H1 (cell line): Measurements from ENCODE around the gene ABCF2. TPM values are rescaled to one million over a fixed set of nuclear protein-coding genes. Genes with fewer than 3 reads are reported as not detected.

Source experiments
- CTCF ChIA-PET: fragments of 300-600 bp; sonication (Branson Sonifier 250); formaldehyde crosslinking; loops from one replicate; lab custom pipeline; 2021; ENCODE audit not compliant: partially characterized antibody; lab: Charles Lee
- POLR2A ChIA-PET: fragments of 300-600 bp; sonication (Branson Sonifier 250); formaldehyde crosslinking; loops from one replicate; lab custom pipeline; 2021; ENCODE audit warnings: inconsistent platforms; ENCODE audit not compliant: partially characterized antibody; lab: Charles Lee
- DNase-seq, 2 experiments: peaks; one replicate each; pipeline versions ENCODE4 v3.0.0 to v3.0.0-alpha.2; 2010 to 2022; ENCODE audit warnings: low spot score in 2 of 2, low read depth in 1 of 2, mixed read lengths in 1 of 2
- FAIRE-seq: peaks from 2 replicates; lab custom pipeline; 2011; peaks lifted over from hg19 to GRCh38; lab: Jason Lieb, UNC
- H2AFZ ChIP-seq: 2 replicates; pipeline ENCODE4 v1.8.1; 2012; ENCODE audit warnings: low read length, inconsistent platforms
- H2AK5ac ChIP-seq: 2 replicates; pipeline ENCODE4 v1.6.1; 2013; ENCODE audit warnings: low read depth, low read length
- H2BK120ac ChIP-seq: replicated peaks from 2 replicates; pipeline ENCODE3; 2013; ENCODE audit warnings: low read depth, low read length, inconsistent platforms
- H2BK12ac ChIP-seq: 2 replicates; pipeline ENCODE4 v1.6.1; 2013; ENCODE audit warnings: low read depth, low read length
- H2BK15ac ChIP-seq: 2 replicates; pipeline ENCODE4 v1.6.1; 2013; ENCODE audit warnings: low read length
- H2BK20ac ChIP-seq: 2 replicates; pipeline ENCODE4 v1.6.1; 2013; ENCODE audit warnings: low read length
- H2BK5ac ChIP-seq: 2 replicates; pipeline ENCODE4 v1.6.1; 2013; ENCODE audit warnings: low read depth, low read length
- H3K14ac ChIP-seq: 2 replicates; pipeline ENCODE4 v1.6.1; 2013; ENCODE audit warnings: inconsistent platforms; ENCODE audit not compliant: insufficient read length
- H3K18ac ChIP-seq: 2 replicates; pipeline ENCODE4 v1.6.1; 2013; ENCODE audit warnings: low read length; ENCODE audit errors: extremely low read depth
- H3K23ac ChIP-seq: 2 replicates; pipeline ENCODE4 v1.6.1; 2013; ENCODE audit warnings: inconsistent platforms; ENCODE audit not compliant: insufficient read length
- H3K23me2 ChIP-seq: 2 replicates; pipeline ENCODE4 v1.6.1; 2013; ENCODE audit warnings: low read depth, low read length
- H3K27ac ChIP-seq: 2 replicates; pipeline ENCODE4 v1.6.1; 2011; ENCODE audit warnings: low read depth, low read length, inconsistent platforms
- H3K27me3 ChIP-seq, 4 experiments: replicated peaks in 1 of 4; 1 replicate in 1 of 4; 2 replicates in 3 of 4; pipeline versions ENCODE4 v1.6.1 to v1.8.1; 2011 to 2013; ENCODE audit warnings: low read length in 3 of 4, mild to moderate bottlenecking in 3 of 4, inconsistent platforms in 2 of 4, mixed read lengths in 2 of 4, moderate library complexity in 1 of 4; ENCODE audit not compliant: control insufficient read depth in 3 of 4, insufficient read depth in 3 of 4; ENCODE audit errors: extremely low read depth in 1 of 4
- H3K36me3 ChIP-seq, 4 experiments: 2 replicates each; pipeline versions ENCODE4 v1.6.1 to v1.8.1; 2011 to 2013; ENCODE audit warnings: mild to moderate bottlenecking in 4 of 4, low read length in 3 of 4, moderate library complexity in 2 of 4, control low read depth in 1 of 4, inconsistent platforms in 1 of 4; ENCODE audit not compliant: insufficient read depth in 4 of 4, control insufficient read depth in 2 of 4
- H3K4ac ChIP-seq: replicated peaks from 2 replicates; pipeline ENCODE3; 2013; ENCODE audit warnings: low read length, low read depth, mixed read lengths, inconsistent platforms; ENCODE audit not compliant: insufficient read length
- H3K4me1 ChIP-seq, 4 experiments: replicated peaks in 1 of 4; 1 replicate in 1 of 4; 2 replicates in 3 of 4; pipeline versions ENCODE4 v1.6.1 to v1.8.1; 2011 to 2013; ENCODE audit warnings: low read length in 3 of 4, inconsistent platforms in 2 of 4, mixed read lengths in 1 of 4; ENCODE audit not compliant: insufficient read depth in 4 of 4, control insufficient read depth in 3 of 4
- H3K4me2 ChIP-seq, 2 experiments: 2 replicates each; pipeline versions ENCODE4 v1.6.1 to v1.8.1; 2011 to 2013; ENCODE audit warnings: low read depth in 2 of 2, low read length in 2 of 2, control low read depth in 1 of 2, inconsistent platforms in 1 of 2, mild to moderate bottlenecking in 1 of 2; ENCODE audit not compliant: insufficient read depth in 1 of 2
- H3K4me3 ChIP-seq, 4 experiments: fragments of 200-600, 300-600 bp in 1 of 4; sonication (generic), shearing (Covaris generic), sonication (Bioruptor Twin) in 1 of 4; 2 replicates each; pipeline versions ENCODE4 v1.5.1 to v1.8.1; 2011 to 2016; ENCODE audit warnings: low read length in 4 of 4, low read depth in 3 of 4, control low read depth in 2 of 4, inconsistent platforms in 2 of 4, mild to moderate bottlenecking in 2 of 4, mixed read lengths in 1 of 4, moderate library complexity in 1 of 4; ENCODE audit not compliant: insufficient read depth in 2 of 4; ENCODE audit errors: extremely low read depth in 1 of 4
- H3K56ac ChIP-seq: replicated peaks from 2 replicates; pipeline ENCODE3; 2013; ENCODE audit warnings: low read depth, mild to moderate bottlenecking, mixed read lengths, low read length, inconsistent platforms; ENCODE audit not compliant: insufficient read length
- H3K79me1 ChIP-seq: 2 replicates; pipeline ENCODE4 v1.6.1; 2013; ENCODE audit warnings: low read depth, low read length, control low read depth
- H3K79me2 ChIP-seq, 2 experiments: 2 replicates each; pipeline versions ENCODE4 v1.6.1 to v1.8.1; 2012 to 2013; ENCODE audit warnings: low read length in 2 of 2, mild to moderate bottlenecking in 2 of 2, inconsistent platforms in 1 of 2; ENCODE audit not compliant: insufficient read depth in 2 of 2, control insufficient read depth in 1 of 2
- H3K9ac ChIP-seq, 4 experiments: replicated peaks in 1 of 4; 1 replicate in 1 of 4; 2 replicates in 3 of 4; pipeline versions ENCODE4 v1.6.1 to v1.8.1; 2011 to 2013; ENCODE audit warnings: low read depth in 3 of 4, low read length in 3 of 4, control low read depth in 2 of 4, mild to moderate bottlenecking in 2 of 4, moderate library complexity in 2 of 4, inconsistent platforms in 1 of 4; ENCODE audit errors: extremely low read depth in 1 of 4
- H3K9me3 ChIP-seq, 2 experiments: 2 replicates each; pipeline versions ENCODE4 v1.6.1 to v1.8.1; 2012 to 2013; ENCODE audit warnings: mild to moderate bottlenecking in 2 of 2, moderate library complexity in 2 of 2, control low read depth in 1 of 2, inconsistent platforms in 1 of 2, low read depth in 1 of 2, low read length in 1 of 2, mixed read lengths in 1 of 2; ENCODE audit not compliant: insufficient read depth in 2 of 2
- H4K20me1 ChIP-seq, 2 experiments: replicated peaks in 1 of 2; 2 replicates each; pipeline versions ENCODE3 to v1.8.1; 2011 to 2013; ENCODE audit warnings: inconsistent platforms in 2 of 2, low read length in 2 of 2, mild to moderate bottlenecking in 1 of 2; ENCODE audit not compliant: insufficient read depth in 2 of 2, control insufficient read depth in 1 of 2
- H4K5ac ChIP-seq: 2 replicates; pipeline ENCODE4 v1.6.1; 2013; ENCODE audit warnings: low read length, low read depth, mixed read lengths, inconsistent platforms; ENCODE audit not compliant: insufficient read length
- H4K8ac ChIP-seq: 2 replicates; pipeline ENCODE4 v1.8.0; 2013; ENCODE audit warnings: mild to moderate bottlenecking, moderate library complexity, low read length, inconsistent platforms; ENCODE audit not compliant: insufficient read depth; ENCODE audit errors: extremely low read depth
- H4K91ac ChIP-seq: replicated peaks from 2 replicates; pipeline ENCODE3; 2013; ENCODE audit warnings: low read length, mixed read lengths, inconsistent platforms; ENCODE audit not compliant: insufficient read length
- CBX8 ChIP-seq: fragments of 300-800, 300-1000 bp; sonication (generic); IDR thresholded peaks from 2 replicates; pipeline ENCODE4 v1.7.1; 2016; ENCODE audit warnings: low read depth, low read length, borderline replicate concordance
- CREB1 ChIP-seq: IDR thresholded peaks from 2 replicates; pipeline ENCODE4 v1.6.1; 2012; ENCODE audit warnings: inconsistent platforms
- FOSL1 ChIP-seq: IDR thresholded peaks from 2 replicates; pipeline ENCODE4 v1.6.1; 2011; ENCODE audit warnings: mild to moderate bottlenecking, low read depth, low read length, moderate library complexity; ENCODE audit not compliant: insufficient read depth
- GTF2F1 ChIP-seq: IDR thresholded peaks from 2 replicates; pipeline ENCODE4 v1.6.1; 2012; ENCODE audit warnings: low read depth, low read length, improper control_type of control experiment, borderline replicate concordance
- POU5F1 ChIP-seq: IDR thresholded peaks from 2 replicates; pipeline ENCODE4 v1.6.1; 2011; ENCODE audit warnings: low read depth, mild to moderate bottlenecking, low read length, moderate library complexity
- SP1 ChIP-seq: IDR thresholded peaks from 2 replicates; pipeline ENCODE4 v1.6.1; 2011; ENCODE audit warnings: low read depth, low read length
- TBP ChIP-seq: IDR thresholded peaks from 2 replicates; pipeline ENCODE4 v1.6.1; 2011; ENCODE audit warnings: low read depth, low read length, improper control_type of control experiment
- TCF12 ChIP-seq: IDR thresholded peaks from 2 replicates; pipeline ENCODE4 v1.6.1; 2011; ENCODE audit warnings: low read depth, mild to moderate bottlenecking, low read length
- TEAD4 ChIP-seq: IDR thresholded peaks from 2 replicates; pipeline ENCODE4 v1.6.1; 2012; ENCODE audit warnings: low read depth, low read length, inconsistent platforms, mixed read lengths
- WGBS, 2 experiments: shearing (Covaris generic) in 1 of 2; methylation state at CpG; one replicate each; pipeline versions ENCODE4 v1.1.6 to v1.1.7; 2013 to 2015; ENCODE audit warnings: low lambda C conversion rate in 2 of 2, mixed read lengths in 2 of 2, inconsistent platforms in 1 of 2, low coverage in 1 of 2, missing lambda C conversion rate in 1 of 2; ENCODE audit not compliant: insufficient replicate concordance in 2 of 2, insufficient coverage in 1 of 2, insufficient read length in 1 of 2; ENCODE audit errors: extremely low coverage in 1 of 2, missing lambda C conversion rate in 1 of 2; 5-methylcytosine and 5-hydroxymethylcytosine counted together
- polyA plus RNA-seq, 7 experiments: library from polyadenylated mRNA; depleted of rRNA in 3 of 7; stranded (reverse) in 5 of 7; unstranded in 2 of 7; fragments of >200 nt in 5 of 7; fragments of 200-250 nt in 2 of 7; gene quantifications; 1 replicate in 5 of 7; 2 replicates in 1 of 7; 4 replicates in 1 of 7; pipeline versions ENCODE4 v1.2.1 to v1.2.3, GENCODE V29; 2011 to 2013; ENCODE audit warnings: missing spikeins in 2 of 7, mixed read lengths in 2 of 7
- total RNA-seq: library from RNA; stranded (reverse); fragmentation: NEBNext Ultra II Directional; extraction: Animal tissue kit (Norgen Biotek cat#: 25700); gene quantifications from 2 replicates; pipeline ENCODE4 v1.2.1, GENCODE V29; 2021
- TF ChIP-seq, protein P1 (sequence below): IDR thresholded peaks from 2 replicates; pipeline ENCODE4 v1.6.1; 2011; ENCODE audit warnings: low read length, improper control_type of control experiment

The ABCF2 gene
- total and polyA plus RNA-seq, 2 of the 8 experiments (the other 6 are each of a cell fraction or from before 2014, with no cell fraction given), result 28.0 to 55.0 TPM

DNA sequence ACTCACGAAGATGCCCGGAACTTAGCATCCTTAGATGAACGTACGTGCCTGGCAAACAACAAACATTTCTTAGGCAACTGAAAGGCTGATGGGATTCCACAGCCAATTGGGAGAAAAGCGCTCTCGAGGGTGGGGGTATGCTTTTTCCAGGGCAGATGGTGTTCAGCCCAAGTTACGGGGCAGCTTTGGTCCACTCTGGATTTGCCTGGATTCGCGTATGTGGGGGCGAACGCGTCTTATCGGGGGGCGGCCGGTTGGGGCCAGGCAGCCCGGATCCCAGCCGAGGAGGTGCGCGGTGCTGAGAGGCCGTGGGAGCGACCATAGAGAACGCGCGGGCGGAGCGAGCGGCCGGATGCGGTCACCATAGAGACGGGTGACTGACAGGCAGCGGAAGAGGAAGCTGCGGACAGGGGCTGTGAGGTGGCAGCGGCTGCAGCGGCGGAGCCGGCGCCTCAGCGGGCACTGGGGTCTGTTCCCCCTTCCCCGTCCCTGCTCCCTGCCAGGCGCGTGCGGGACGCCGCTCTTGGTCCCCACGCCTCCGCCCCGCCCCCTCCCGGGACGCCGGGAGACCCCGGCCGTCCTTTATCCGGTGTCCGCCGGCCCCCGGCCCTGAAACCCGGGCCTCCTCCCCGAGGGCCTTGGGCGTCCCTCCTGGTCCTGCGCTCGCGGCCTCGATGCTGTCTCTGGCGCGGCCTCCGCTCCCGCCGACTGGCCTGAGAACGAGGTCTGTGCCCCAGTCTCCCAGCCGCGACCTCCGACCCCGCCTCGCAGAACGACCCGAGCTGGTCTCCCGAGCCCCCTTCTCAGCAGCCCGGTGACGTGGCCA is 5.3 kb upstream of the ABCF2 start, which contains the start of gene CHPF2:
CHPF2 (plus strand) TSS at position 393 of the 826 bp plus-strand sequence. CDS start 1,529 bp downstream, outside the sequence.
- Histone ChIP-seq H2AK5ac (peak within 1 kb of the TSS; percentile 53; the same call in 1 of the 2 replicates), H2BK15ac (no peak within 1 kb of the TSS), H2BK20ac (no peak within 1 kb of the TSS), H3K9ac (peak within 1 kb of the TSS; percentile 53 to 70 (median 61)), H4K91ac (peak within 1 kb of the TSS; percentile 61), H2BK12ac (no peak within 1 kb of the TSS), H3K27ac (no peak within 1 kb of the TSS; the same call in 1 of the 2 replicates), H3K79me1 (peaks cover 11% of the 10 kb centered on the region), H3K79me2 (peaks cover 4 to 23% of the 10 kb centered on the region in 2 experiments; a peak in 3 of 4 replicates), H3K4me3 (peak within 1 kb of the TSS; percentile 72 to 96 (median 90)), H4K20me1 (peaks cover 0 to 9% of the 10 kb centered on the region in 2 experiments), H3K56ac (peak within 1 kb of the TSS; percentile 63), H3K23me2 (peaks cover 16% of the 10 kb centered on the region), H2AFZ (peak within 1 kb of the TSS; percentile 47), H3K9me3 (no peaks in the 10 kb centered on the region), H3K36me3 (peaks cover 7 to 18% (median 11%) of the 10 kb centered on the region in 4 experiments; a peak in 7 of 8 replicates), H3K4me1 (peaks cover 4 to 9% (median 6%) of the 10 kb centered on the region in 4 experiments; a peak in 5 of 7 replicates), H3K18ac (peak within 1 kb of the TSS; percentile 78; the same call in 1 of the 2 replicates), H4K8ac (peak within 1 kb of the TSS; percentile 81), H2BK5ac (peak within 1 kb of the TSS; percentile 68; the same call in 1 of the 2 replicates), H2BK120ac (no peak within 1 kb of the TSS), H3K14ac (no peak within 1 kb of the TSS), H4K5ac (peak within 1 kb of the TSS; percentile 69), H3K4ac (peak within 1 kb of the TSS; percentile 81), H3K23ac (peak within 1 kb of the TSS; percentile 12), H3K4me2 (peak within 1 kb of the TSS; percentile 75 to 94), H3K27me3 (no peaks in the 10 kb centered on the region)
- CTCF ChIA-PET, result interaction anchor here (0.6 to 6.8 kb wide), 6 partner anchors 12 to 166 kb away, joined by 3 to 71 read pairs (median 3); no protein-coding TSS in a partner anchor
- WGBS, 2 experiments, result 3% methylated on average over 51 of the region's 79 CpGs; no CpG with 5 or more reads in 1 of the 2 experiments
- no peak for FAIRE-seq
- POLR2A ChIA-PET, result interaction anchor here (0.5 to 2.9 kb wide), 5 partner anchors 10 to 84 kb away, joined by 3 to 16 read pairs (median 4); no protein-coding TSS in a partner anchor
- DNase-seq, result peak in 1 of 2 experiments; percentile 93
- TF ChIP-seq CREB1, result no peak
- no peak for TF ChIP-seq FOSL1
- no peak for TF ChIP-seq SP1
- no peak for TF ChIP-seq CBX8
- TF ChIP-seq TEAD4, result no peak
- TF ChIP-seq, protein P1, sequence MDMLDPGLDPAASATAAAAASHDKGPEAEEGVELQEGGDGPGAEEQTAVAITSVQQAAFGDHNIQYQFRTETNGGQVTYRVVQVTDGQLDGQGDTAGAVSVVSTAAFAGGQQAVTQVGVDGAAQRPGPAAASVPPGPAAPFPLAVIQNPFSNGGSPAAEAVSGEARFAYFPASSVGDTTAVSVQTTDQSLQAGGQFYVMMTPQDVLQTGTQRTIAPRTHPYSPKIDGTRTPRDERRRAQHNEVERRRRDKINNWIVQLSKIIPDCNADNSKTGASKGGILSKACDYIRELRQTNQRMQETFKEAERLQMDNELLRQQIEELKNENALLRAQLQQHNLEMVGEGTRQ, result no peak
- no peak for TF ChIP-seq TCF12
- TF ChIP-seq POU5F1, result no peak
- no peak for TF ChIP-seq GTF2F1
- peak; percentile 29; the same call in 1 of the 2 replicates for TF ChIP-seq TBP
